Osteoblast (primary cell): ENCODE measurements around the gene UBA1. TPM values are rescaled to one million over a fixed set of nuclear protein-coding genes. Genes with fewer than 3 reads are reported as not detected.

Experiments
- DNase-seq: peaks from one replicate; pipeline ENCODE4 v3.0.0; 2011; ENCODE audit warnings: low spot score, mixed read lengths; ENCODE audit not compliant: insufficient read length; ENCODE audit errors: missing footprints
- H2AFZ ChIP-seq: 2 replicates; pipeline ENCODE4 v1.6.0; 2011; ENCODE audit warnings: mild to moderate bottlenecking, low read length
- H3K27ac ChIP-seq: 2 replicates; pipeline ENCODE4 v1.5.1; 2011; ENCODE audit warnings: mild to moderate bottlenecking, low read depth, low read length, moderate library complexity
- H3K27me3 ChIP-seq: 2 replicates; pipeline ENCODE4 v1.6.0; 2012; ENCODE audit warnings: mild to moderate bottlenecking, control low read depth, inconsistent platforms, low read length, moderate library complexity; ENCODE audit not compliant: insufficient read depth
- H3K36me3 ChIP-seq: 2 replicates; pipeline ENCODE4 v1.5.1; 2011; ENCODE audit warnings: mild to moderate bottlenecking, low read length, control low read depth, moderate library complexity; ENCODE audit not compliant: insufficient read depth
- H3K4me1 ChIP-seq: 2 replicates; pipeline ENCODE4 v1.5.1; 2011; ENCODE audit warnings: mild to moderate bottlenecking, low read length, control low read depth, moderate library complexity; ENCODE audit not compliant: insufficient read depth
- H3K4me2 ChIP-seq: 2 replicates; pipeline ENCODE4 v1.6.0; 2011; ENCODE audit warnings: mild to moderate bottlenecking, low read length; ENCODE audit not compliant: insufficient read depth
- H3K4me3 ChIP-seq: fragments of 200-600 bp; sonication (generic); 3 replicates; pipeline ENCODE4 v1.5.1; 2012; ENCODE audit warnings: mild to moderate bottlenecking, low read length, inconsistent platforms; ENCODE audit not compliant: insufficient read depth
- H3K79me2 ChIP-seq: 2 replicates; pipeline ENCODE4 v1.6.0; 2012; ENCODE audit warnings: mild to moderate bottlenecking, low read length, control low read depth, inconsistent platforms; ENCODE audit not compliant: insufficient read depth
- H3K9me3 ChIP-seq: 2 replicates; pipeline ENCODE4 v1.5.1; 2011; ENCODE audit warnings: low read depth, low read length, control low read depth
- H4K20me1 ChIP-seq: 2 replicates; pipeline ENCODE4 v1.6.0; 2012; ENCODE audit warnings: mild to moderate bottlenecking, low read length, control low read depth; ENCODE audit not compliant: insufficient read depth
- total RNA-seq: library from RNA; depleted of rRNA; stranded (reverse); fragments of >200 nt; gene quantifications from 2 replicates; pipeline ENCODE4 v1.2.3, GENCODE V29; 2012
- TF ChIP-seq, protein P1 (sequence below): IDR thresholded peaks from 2 replicates; pipeline ENCODE4 v1.5.1; 2011; ENCODE audit warnings: mild to moderate bottlenecking, low read depth, low read length, moderate library complexity; ENCODE audit errors: extremely low read depth

UBA1 gene
- total RNA-seq, 1 donor: 142 TPM

DNA sequence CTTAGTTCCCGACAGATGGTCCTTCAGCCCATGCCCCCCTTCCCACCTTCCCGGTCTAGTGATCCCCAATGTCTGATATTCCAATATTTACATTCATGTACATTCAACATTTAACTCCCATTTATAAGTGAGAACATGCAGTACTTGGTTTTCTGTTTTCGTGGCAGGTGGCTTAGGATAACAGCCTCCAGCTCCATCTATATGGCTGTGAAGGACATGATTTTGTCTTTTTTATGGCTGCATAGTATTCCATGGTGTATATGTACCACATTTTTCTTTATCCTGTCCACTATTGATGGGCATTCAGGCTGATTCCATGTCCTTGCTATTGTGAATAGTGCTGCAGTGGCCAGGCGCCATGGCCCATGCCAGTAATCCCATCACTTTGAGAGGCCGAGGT is 34.8 kb upstream of the UBA1 start:
- Histone ChIP-seq H4K20me1 (peaks cover 15% of the 10 kb centered on the region), H3K4me1 (no peaks in the 10 kb centered on the region), H3K9me3 (no peaks in the 10 kb centered on the region), H3K36me3 (peaks cover 8% of the 10 kb centered on the region), H3K27ac (no peak overlapping the region), H3K4me3 (no peak overlapping the region), H3K79me2 (peaks cover 83% of the 10 kb centered on the region), H3K4me2 (no peak overlapping the region), H3K27me3 (peaks cover 6% of the 10 kb centered on the region), H2AFZ (no peak overlapping the region)
- no peak for DNase-seq
- TF ChIP-seq, protein P1, sequence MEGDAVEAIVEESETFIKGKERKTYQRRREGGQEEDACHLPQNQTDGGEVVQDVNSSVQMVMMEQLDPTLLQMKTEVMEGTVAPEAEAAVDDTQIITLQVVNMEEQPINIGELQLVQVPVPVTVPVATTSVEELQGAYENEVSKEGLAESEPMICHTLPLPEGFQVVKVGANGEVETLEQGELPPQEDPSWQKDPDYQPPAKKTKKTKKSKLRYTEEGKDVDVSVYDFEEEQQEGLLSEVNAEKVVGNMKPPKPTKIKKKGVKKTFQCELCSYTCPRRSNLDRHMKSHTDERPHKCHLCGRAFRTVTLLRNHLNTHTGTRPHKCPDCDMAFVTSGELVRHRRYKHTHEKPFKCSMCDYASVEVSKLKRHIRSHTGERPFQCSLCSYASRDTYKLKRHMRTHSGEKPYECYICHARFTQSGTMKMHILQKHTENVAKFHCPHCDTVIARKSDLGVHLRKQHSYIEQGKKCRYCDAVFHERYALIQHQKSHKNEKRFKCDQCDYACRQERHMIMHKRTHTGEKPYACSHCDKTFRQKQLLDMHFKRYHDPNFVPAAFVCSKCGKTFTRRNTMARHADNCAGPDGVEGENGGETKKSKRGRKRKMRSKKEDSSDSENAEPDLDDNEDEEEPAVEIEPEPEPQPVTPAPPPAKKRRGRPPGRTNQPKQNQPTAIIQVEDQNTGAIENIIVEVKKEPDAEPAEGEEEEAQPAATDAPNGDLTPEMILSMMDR: no peak

GRCh38 chrX:47160781-47161180 is 32.8 kb upstream of the UBA1 start:
- peaks cover 81% of the 10 kb centered on the region for H3K79me2 ChIP-seq
- H3K9me3 ChIP-seq: no peaks in the 10 kb centered on the region
- no peak overlapping the region for H3K27ac ChIP-seq
- H3K4me3 ChIP-seq: no peak overlapping the region
- H3K4me2 ChIP-seq: no peak overlapping the region
- H4K20me1 ChIP-seq: peaks cover 12% of the 10 kb centered on the region
- no peak overlapping the region for H2AFZ ChIP-seq
- TF ChIP-seq, protein P1: no peak
- DNase-seq: no peak
- peaks cover 6% of the 10 kb centered on the region for H3K27me3 ChIP-seq
- peaks cover 8% of the 10 kb centered on the region for H3K36me3 ChIP-seq
- H3K4me1 ChIP-seq: no peaks in the 10 kb centered on the region

DNA sequence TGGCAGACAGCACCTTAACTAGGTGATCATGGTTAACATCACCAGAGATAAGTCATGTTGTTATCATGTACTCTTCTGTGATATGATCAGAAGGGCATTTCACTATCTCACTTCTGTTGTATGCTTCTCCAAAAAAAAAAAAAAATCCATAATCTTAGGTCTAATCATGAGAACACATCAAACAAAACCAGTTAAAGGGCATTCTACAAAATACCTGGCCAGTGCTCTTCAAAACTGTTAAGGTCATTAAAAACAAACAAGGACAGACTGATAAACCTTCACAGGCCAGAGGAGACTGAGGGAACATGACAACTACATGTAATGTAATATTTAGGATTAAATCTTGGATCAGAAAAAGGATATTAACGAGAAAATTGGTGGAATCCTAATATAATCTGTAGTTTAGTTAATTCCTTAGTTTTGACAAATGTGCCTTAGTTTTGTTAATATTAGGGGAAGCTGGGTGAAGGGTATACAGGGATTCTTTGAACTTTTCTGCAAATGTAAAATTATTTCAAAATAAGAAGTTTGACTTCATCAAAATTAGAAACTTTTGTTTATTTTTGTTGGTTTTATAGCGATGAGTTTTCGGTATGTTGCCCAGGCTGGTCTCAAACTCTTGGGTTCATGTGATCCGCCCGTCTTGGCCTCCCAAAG is 30.6 kb upstream of the UBA1 start:
- Histone ChIP-seq H3K36me3 (peaks cover 4% of the 10 kb centered on the region), H2AFZ (no peak overlapping the region), H3K27ac (no peak overlapping the region), H3K9me3 (no peaks in the 10 kb centered on the region), H3K79me2 (peaks cover 73% of the 10 kb centered on the region), H4K20me1 (peaks cover 13% of the 10 kb centered on the region), H3K27me3 (peaks cover 6% of the 10 kb centered on the region), H3K4me1 (no peaks in the 10 kb centered on the region), H3K4me2 (no peak overlapping the region), H3K4me3 (no peak overlapping the region)
- TF ChIP-seq, protein P1: no peak
- no peak for DNase-seq

GRCh38 chrX:47164420-47164819 is 29.2 kb upstream of the UBA1 start:
- Histone ChIP-seq H3K4me2 (no peak overlapping the region), H3K79me2 (peaks cover 72% of the 10 kb centered on the region), H3K27me3 (peaks cover 6% of the 10 kb centered on the region), H2AFZ (no peak overlapping the region), H3K4me3 (no peak overlapping the region), H3K36me3 (peaks cover 4% of the 10 kb centered on the region), H3K27ac (no peak overlapping the region), H3K9me3 (no peaks in the 10 kb centered on the region), H3K4me1 (no peaks in the 10 kb centered on the region), H4K20me1 (peaks cover 10% of the 10 kb centered on the region)
- TF ChIP-seq, protein P1: no peak
- DNase-seq: no peak
